Occipital lobe (tissue), 2 donors: Measurements from ENCODE around the gene ARAP3. TPM values are rescaled to one million over a fixed set of nuclear protein-coding genes. Genes with fewer than 3 reads are reported as not detected.
"Not testable (repeated sequence)": the region's sequence is repeated elsewhere in the genome, so short reads cannot be mapped to it uniquely, and the experiment has no call there.

ENCODE experiments used
- DNase-seq: peaks from one replicate; lab custom pipeline; 2025; lab: John Stamatoyannopoulos, UW
- total RNA-seq: library from RNA; depleted of rRNA; stranded (reverse); fragments of >200 nt; gene quantifications from one replicate; pipeline ENCODE4 v1.2.3, GENCODE V29; 2014

The ARAP3 gene
- total RNA-seq, 1 donor from 2014 or later: 3.3 TPM

- no peak for DNase-seq
Measured at GRCh38 chr5:141618030-141618803, 63.8 kb downstream of the ARAP3 start.

GRCh38 chr5:141617682-141618029 lies 64.4 kb downstream of the ARAP3 start:
- DNase-seq: no peak

GRCh38 chr5:141617128-141617527 lies 64.9 kb downstream of the ARAP3 start:
- DNase-seq: no peak

DNA sequence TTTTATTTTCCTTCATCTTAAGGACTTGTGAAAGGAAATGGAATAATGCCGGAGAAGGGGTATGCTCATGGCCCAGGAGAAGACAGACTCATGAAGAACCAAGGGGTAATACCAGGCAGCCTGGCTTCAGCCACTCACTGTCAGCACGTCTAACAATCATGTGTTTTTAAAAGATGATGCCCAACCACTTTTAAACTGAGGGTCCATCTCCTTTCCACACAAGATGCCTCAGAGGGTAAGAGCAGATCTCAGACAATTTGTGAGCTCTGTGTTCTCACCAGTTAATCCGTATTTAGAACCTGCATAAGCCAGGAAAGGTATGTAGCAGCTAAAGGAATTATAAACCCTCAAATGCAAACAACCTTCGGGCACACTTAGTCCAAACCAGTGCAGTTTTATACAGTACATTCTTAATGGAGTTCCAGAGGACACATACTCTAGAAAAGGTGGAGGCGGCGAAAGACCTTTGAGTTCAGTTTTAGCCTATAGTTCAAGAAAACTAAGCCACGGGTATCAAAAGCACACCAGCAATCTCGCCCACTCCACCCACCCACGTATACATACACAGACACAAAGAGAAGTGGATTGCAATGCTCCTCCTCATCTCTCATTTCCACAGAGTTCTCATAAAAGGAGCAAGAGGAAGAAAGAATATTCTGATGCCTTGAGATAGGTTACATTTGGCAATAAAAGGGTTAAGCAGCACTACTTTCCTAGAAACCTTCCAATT lies 65.9 kb downstream of the ARAP3 start:
- DNase-seq: no peak

- no peak for DNase-seq
Measured at GRCh38 chr5:141613344-141613743, 68.7 kb downstream of the ARAP3 start.

DNA sequence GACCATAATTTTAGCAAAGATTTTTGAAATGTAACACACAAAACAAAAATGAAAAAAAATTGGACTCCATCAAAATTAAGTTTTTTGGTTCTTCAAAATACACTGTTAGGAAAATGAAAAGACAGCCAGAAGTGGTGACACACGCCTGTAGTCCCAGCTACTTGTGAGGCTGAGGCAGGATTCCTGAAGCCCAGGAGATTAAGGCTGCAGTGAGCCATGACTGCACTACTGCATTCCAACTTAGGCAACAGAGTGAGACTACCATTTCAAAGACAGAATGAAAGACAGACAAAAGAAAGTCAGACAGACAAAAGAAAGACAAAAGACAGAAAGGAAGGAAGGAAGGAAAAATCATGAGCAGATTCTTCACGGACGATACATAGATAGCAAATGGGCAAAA lies 70.7 kb downstream of the ARAP3 start:
- DNase-seq: no peak

DNA sequence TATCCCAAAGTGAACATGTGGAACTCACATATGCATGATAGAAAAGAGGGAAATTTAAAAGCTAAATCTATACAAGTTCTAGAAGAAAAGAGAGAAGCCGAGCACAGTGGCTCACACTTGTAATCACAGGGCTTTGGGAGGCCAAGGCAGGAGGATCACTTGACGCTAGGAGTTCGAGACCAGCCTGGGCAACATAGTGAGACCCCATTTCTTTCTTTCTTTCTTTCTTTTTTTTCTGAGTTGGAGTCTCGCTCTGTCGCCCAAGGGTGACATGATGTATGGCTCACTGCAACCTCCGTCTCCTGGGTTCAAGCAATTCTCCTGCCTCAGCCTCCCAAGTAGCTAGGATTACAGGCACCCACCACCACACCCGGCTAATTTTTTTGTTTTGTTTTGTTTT lies 72.1 kb downstream of the ARAP3 start:
- not testable (repeated sequence) for DNase-seq

DNA sequence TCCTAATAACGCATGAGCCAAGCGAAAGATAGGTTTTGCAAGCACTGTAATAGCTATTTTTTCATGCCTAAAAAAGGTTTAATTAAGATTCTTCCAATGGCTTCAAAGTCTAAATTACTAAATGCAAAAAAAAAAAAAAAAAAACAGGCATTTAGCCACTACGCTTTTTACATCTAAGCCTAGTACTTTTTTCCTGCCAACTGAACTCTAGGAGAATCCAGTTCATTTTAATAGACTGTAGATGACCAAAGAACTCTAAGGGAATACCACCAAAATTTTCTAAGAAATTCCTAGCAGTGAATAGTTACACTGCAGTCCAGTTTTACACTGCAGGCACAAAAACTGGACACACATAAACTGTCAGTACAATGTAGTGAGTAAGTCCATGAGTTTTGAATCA lies 73.0 kb downstream of the ARAP3 start:
- no peak for DNase-seq

DNA sequence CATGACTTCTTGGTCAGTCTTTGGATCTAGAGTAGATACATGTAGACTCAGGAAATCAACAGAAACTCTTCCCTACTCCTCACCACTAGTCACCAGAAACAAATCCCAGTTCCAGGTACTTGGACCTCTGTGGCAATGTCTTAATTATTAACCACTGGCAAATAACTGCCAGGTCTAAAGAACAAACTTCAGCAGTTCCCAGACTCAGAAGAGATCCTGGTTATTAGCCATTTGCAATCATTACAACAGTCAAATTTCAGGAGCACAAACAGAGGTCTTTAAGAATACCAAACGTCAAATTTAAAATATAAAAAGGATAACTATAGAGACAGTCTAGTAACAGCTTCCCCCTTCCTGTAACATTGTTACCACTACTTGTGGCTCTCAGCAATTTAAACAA lies 73.5 kb downstream of the ARAP3 start:
- no peak for DNase-seq

GRCh38 chr5:141608046-141608445 lies 74.0 kb downstream of the ARAP3 start:
- DNase-seq: no peak

DNA sequence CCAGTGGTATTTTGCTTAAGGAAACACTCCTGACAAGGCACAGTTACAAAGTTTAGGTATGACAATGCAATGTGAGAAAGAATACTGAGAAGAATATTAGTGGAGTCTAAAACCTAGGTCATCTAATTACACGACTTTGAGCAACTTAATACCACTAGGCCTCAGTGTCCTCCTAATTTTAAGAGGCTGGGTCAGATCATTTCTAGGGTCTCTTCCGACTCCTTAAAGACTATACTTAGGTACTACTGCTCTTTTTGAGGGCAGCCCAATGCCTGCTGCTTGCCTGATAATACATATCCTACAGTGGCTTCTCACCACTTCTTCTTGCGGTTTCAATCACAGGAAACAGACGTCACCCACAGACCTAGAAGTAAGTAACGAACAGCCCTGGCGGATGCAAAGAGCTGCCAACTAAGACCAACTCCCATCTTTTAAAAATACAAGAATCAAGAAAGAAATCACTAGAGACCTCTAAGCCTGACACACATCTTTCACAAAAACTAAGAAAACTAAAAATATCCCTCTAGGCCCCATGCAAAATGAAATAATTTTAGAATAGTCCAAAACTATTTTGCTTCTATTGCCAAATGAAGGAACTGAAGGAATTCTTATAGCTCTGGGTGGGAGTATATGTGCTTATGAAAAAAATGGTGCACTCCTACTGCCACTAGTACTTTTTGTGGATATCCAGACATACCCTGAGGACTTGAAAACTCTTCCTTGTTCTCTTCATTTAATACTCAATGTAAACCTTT lies 76.3 kb downstream of the ARAP3 start:
- no peak for DNase-seq

DNA sequence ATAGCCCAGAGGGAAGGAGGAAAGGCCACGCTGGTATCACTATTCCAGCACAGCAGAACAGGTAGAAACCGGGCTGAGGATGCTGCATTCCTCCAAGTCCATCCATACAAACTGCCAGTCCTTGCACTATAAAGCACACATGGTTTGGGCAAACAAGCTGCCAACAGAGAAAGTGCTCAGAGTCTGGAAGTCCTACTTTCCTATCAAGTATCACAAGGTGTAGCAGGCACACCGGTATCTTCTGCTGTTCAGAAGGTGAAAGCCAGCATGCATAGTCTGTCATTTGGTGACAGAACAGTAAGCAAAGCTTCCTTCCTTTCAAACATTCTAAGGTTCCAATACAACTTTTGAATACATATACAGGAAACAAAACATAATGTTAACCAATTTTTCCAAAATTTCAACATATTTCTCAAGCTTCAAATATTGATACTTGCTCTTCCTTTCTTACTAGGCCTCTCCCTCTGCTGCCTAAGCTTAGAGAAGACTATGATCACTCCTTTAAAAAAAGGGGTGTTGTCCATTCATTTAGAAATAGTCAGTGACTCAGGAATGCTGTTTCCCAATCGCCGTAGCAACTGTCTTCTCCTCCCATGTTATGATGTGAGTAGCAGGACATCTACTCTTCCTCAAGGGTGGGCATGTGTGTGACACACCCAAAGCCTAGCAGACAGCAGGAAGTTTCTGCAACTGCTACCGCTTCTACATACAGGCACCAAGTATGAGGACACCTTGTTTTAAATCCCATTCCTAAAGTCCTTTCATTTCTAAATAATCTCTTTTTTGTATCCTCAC lies 77.9 kb downstream of the ARAP3 start:
- DNase-seq: no peak

Other genes with a start within 250 kb of the ARAP3 start
- 35.6 TPM for gene PCDHGC3, start 206.3 kb downstream of the ARAP3 start, total RNA-seq
- 91.2 TPM for gene PCDHGC4, start 197.2 kb downstream of the ARAP3 start, total RNA-seq
- gene PCDHGC5, start 193.1 kb downstream of the ARAP3 start, total RNA-seq: 6.2 TPM
- 18.4 TPM for gene DIAPH1, start 63.2 kb downstream of the ARAP3 start, total RNA-seq
- 46.5 TPM for gene HDAC3, start 45.4 kb downstream of the ARAP3 start, total RNA-seq
- 8.4 TPM for gene RELL2, start 45.2 kb downstream of the ARAP3 start, total RNA-seq
- gene FCHSD1, start 30.8 kb downstream of the ARAP3 start, total RNA-seq: 3.0 TPM
- gene PCDH1, start 196.2 kb upstream of the ARAP3 start, total RNA-seq: 27.0 TPM
- gene DELE1, start 241.6 kb upstream of the ARAP3 start, total RNA-seq: 39.0 TPM